ENCODE data around the gene ZMYM4.

The ZMYM4 gene

GRCh38 chr1:35316264-35316663 is 47.8 kb downstream of the ZMYM4 start:
- no peak for TF ChIP-seq CTCF (IDR thresholded peaks at IDR 0.05)

- TF ChIP-seq CTCF (IDR thresholded peaks at IDR 0.05) = no peak
Observed at GRCh38 chr1:35319988-35320713, 51.6 kb downstream of the ZMYM4 start.

GRCh38 chr1:35320937-35321336 is 52.4 kb downstream of the ZMYM4 start:
- no peak for TF ChIP-seq CTCF (IDR thresholded peaks at IDR 0.05)

GRCh38 chr1:35324486-35324885 is 56.0 kb downstream of the ZMYM4 start:
- no peak for TF ChIP-seq CTCF (IDR thresholded peaks at IDR 0.05)

- TF ChIP-seq CTCF (IDR thresholded peaks at IDR 0.05) = no peak
Observed at GRCh38 chr1:35326246-35326866, 57.8 kb downstream of the ZMYM4 start.

- TF ChIP-seq CTCF (IDR thresholded peaks at IDR 0.05) = no peak
Observed at GRCh38 chr1:35334485-35334884, 66.0 kb downstream of the ZMYM4 start.

GRCh38 chr1:35340519-35340918 is 72.0 kb downstream of the ZMYM4 start:
- no peak for TF ChIP-seq CTCF (IDR thresholded peaks at IDR 0.05)
